CD4-positive, CD25-positive, alpha-beta regulatory T cell (primary cell): ENCODE results near the gene CNTN4. TPM values are rescaled to one million over a fixed set of nuclear protein-coding genes. Genes with fewer than 3 reads are reported as not detected.

Experiments
- ATAC-seq, 2 donors: fragments of 150-1000 bp; cut with Tn5 transposase; one replicate each; pipeline ENCODE4 v1.10.0; 2021; ENCODE audit warnings: low read depth in 2 of 2, moderate number of reproducible peaks in 2 of 2, moderate library complexity in 1 of 2
- DNase-seq, 3 donors: peaks; one replicate each; pipeline versions ENCODE4 v3.0.0 to v3.0.0-alpha.2; 2012 to 2022; ENCODE audit warnings: mixed read lengths in 1 of 3
- H3K27ac ChIP-seq: one replicate; pipeline ENCODE4 v1.7.0; 2013; ENCODE audit warnings: mild to moderate bottlenecking, low read length; ENCODE audit not compliant: insufficient read depth, poor library complexity, severe bottlenecking
- H3K27me3 ChIP-seq: one replicate; pipeline ENCODE4 v1.7.0; 2013; ENCODE audit warnings: low read length; ENCODE audit not compliant: control insufficient read depth, insufficient read depth
- H3K36me3 ChIP-seq: one replicate; pipeline ENCODE4 v1.7.0; 2013; ENCODE audit warnings: mild to moderate bottlenecking, low read length, moderate library complexity; ENCODE audit not compliant: control insufficient read depth, insufficient read depth
- H3K4me1 ChIP-seq: 2 replicates; pipeline ENCODE4 v1.7.0; 2013; ENCODE audit warnings: mild to moderate bottlenecking, low read length; ENCODE audit not compliant: insufficient read depth, control insufficient read depth, poor library complexity, severe bottlenecking
- H3K4me3 ChIP-seq: one replicate; pipeline ENCODE4 v1.7.0; 2013; ENCODE audit warnings: low read depth, mild to moderate bottlenecking, low read length, moderate library complexity
- H3K9me3 ChIP-seq, 2 experiments: 1 replicate in 1 of 2; 2 replicates in 1 of 2; pipeline ENCODE4 v1.7.0; 2013; ENCODE audit warnings: low read length in 2 of 2, mild to moderate bottlenecking in 1 of 2, moderate library complexity in 1 of 2; ENCODE audit not compliant: control insufficient read depth in 2 of 2
- H3K27ac Mint-ChIP-seq, 3 donors: one replicate each; pipeline ENCODE4 v1.8.0; 2020 to 2022; ENCODE audit warnings: mild to moderate bottlenecking in 3 of 3, mixed read lengths in 3 of 3, moderate library complexity in 2 of 3
- H3K27me3 Mint-ChIP-seq: one replicate; pipeline ENCODE4 v1.8.0; 2022; ENCODE audit warnings: mild to moderate bottlenecking, mixed read lengths
- H3K36me3 Mint-ChIP-seq: one replicate; pipeline ENCODE4 v1.8.0; 2020; ENCODE audit warnings: mixed read lengths
- H3K4me1 Mint-ChIP-seq, 4 donors: one replicate each; pipeline ENCODE4 v1.8.0; 2020 to 2022; ENCODE audit warnings: mixed read lengths in 4 of 4, mild to moderate bottlenecking in 1 of 4
- H3K4me3 Mint-ChIP-seq, 4 donors: one replicate each; pipeline ENCODE4 v1.8.0; 2020 to 2022; ENCODE audit warnings: mild to moderate bottlenecking in 4 of 4, mixed read lengths in 4 of 4, moderate library complexity in 3 of 4
- H3K9me3 Mint-ChIP-seq, 7 donors: one replicate each; pipeline ENCODE4 v1.8.0; 2020 to 2022; ENCODE audit warnings: mixed read lengths in 7 of 7, mild to moderate bottlenecking in 3 of 7, moderate library complexity in 2 of 7
- polyA plus RNA-seq, 4 donors: library from polyadenylated mRNA; unstranded; fragments of 300-500 nt; fragmentation: Illumina TruSeq; gene quantifications; one replicate each; pipeline ENCODE4 v1.2.3, GENCODE V29; 2021
- total RNA-seq: library from RNA; stranded (reverse); gene quantifications from one replicate; pipeline ENCODE4 v1.2.3, GENCODE V29; 2022

Gene CNTN4
- total and polyA plus RNA-seq, 5 donors from 2014 or later = not detected

- no peak for ATAC-seq
- peaks cover 9% of the 10 kb centered on the region for H3K27me3 Mint-ChIP-seq
- H3K9me3 ChIP-seq = no peaks in the 10 kb centered on the region
- H3K36me3 ChIP-seq = no peaks in the 10 kb centered on the region
- H3K4me1 ChIP-seq = no peaks in the 10 kb centered on the region
- H3K9me3 Mint-ChIP-seq = peaks cover 0 to 1% (median 0%) of the 10 kb centered on the region in 7 donors
- H3K27ac Mint-ChIP-seq = no peak overlapping the region
- H3K36me3 Mint-ChIP-seq = no peaks in the 10 kb centered on the region
- no peak overlapping the region for H3K4me3 Mint-ChIP-seq
- H3K4me3 ChIP-seq = no peak overlapping the region
- peak in 1 of 3 donors; percentile 2 for DNase-seq
- no peaks in the 10 kb centered on the region for H3K27me3 ChIP-seq
- H3K27ac ChIP-seq = no peak overlapping the region
- no peaks in the 10 kb centered on the region for H3K4me1 Mint-ChIP-seq
Observed at GRCh38 chr3:3015185-3016089, 916.8 kb downstream of the CNTN4 start.

GRCh38 chr3:3016226-3016625 lies 917.6 kb downstream of the CNTN4 start:
- no peaks in the 10 kb centered on the region for H3K4me1 ChIP-seq
- no peak overlapping the region for H3K27ac ChIP-seq
- no peaks in the 10 kb centered on the region for H3K36me3 ChIP-seq
- no peak overlapping the region for H3K4me3 Mint-ChIP-seq
- peaks cover 0 to 1% (median 0%) of the 10 kb centered on the region in 7 donors for H3K9me3 Mint-ChIP-seq
- H3K4me3 ChIP-seq = no peak overlapping the region
- H3K27ac Mint-ChIP-seq = no peak overlapping the region
- no peaks in the 10 kb centered on the region for H3K4me1 Mint-ChIP-seq
- peaks cover 16% of the 10 kb centered on the region for H3K27me3 Mint-ChIP-seq
- no peaks in the 10 kb centered on the region for H3K9me3 ChIP-seq
- DNase-seq = no peak
- H3K36me3 Mint-ChIP-seq = no peaks in the 10 kb centered on the region
- H3K27me3 ChIP-seq = no peaks in the 10 kb centered on the region
- no peak for ATAC-seq

GRCh38 chr3:3020209-3020608 lies 921.5 kb downstream of the CNTN4 start:
- ATAC-seq (no peak), DNase-seq (no peak)
- H3K36me3 Mint-ChIP-seq = no peaks in the 10 kb centered on the region
- H3K4me3 Mint-ChIP-seq = no peak overlapping the region
- no peak overlapping the region for H3K4me3 ChIP-seq
- no peaks in the 10 kb centered on the region for H3K27me3 ChIP-seq
- no peaks in the 10 kb centered on the region for H3K4me1 Mint-ChIP-seq
- no peaks in the 10 kb centered on the region for H3K9me3 Mint-ChIP-seq
- no peaks in the 10 kb centered on the region for H3K4me1 ChIP-seq
- H3K27me3 Mint-ChIP-seq = peaks cover 12% of the 10 kb centered on the region
- no peaks in the 10 kb centered on the region for H3K36me3 ChIP-seq
- no peak overlapping the region for H3K27ac ChIP-seq
- no peaks in the 10 kb centered on the region for H3K9me3 ChIP-seq
- H3K27ac Mint-ChIP-seq = no peak overlapping the region

DNA sequence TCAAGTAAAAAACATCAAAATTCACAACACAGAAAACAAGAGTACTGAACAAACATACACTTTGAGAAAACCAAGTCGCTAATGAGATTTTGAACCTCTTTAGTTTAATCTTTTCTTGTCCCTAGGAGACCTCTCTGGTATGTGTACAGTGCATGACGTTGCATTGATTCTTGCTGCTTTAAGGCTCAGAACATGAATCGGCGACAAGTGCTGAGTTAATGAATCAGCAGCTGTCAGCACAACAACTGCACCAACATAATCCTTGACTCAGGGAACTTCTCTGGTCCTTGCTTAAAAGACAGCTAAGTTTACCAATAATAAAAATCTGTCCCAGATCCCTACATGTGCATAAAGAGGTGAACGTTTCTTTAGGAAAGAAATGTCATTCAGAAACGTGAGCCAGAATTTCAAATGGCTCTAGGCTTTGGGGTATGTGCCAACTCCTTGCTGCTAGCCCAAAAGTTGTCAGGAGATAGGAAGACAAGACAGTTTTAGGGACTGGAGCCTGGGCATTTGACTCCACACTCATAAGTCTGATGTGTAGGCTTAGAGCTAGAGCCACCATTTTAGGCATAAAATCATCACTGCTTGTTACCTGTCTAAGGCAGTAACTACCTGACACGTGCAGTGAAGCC lies 924.6 kb downstream of the CNTN4 start:
- H3K27ac Mint-ChIP-seq = no peak overlapping the region
- H3K9me3 Mint-ChIP-seq = no peaks in the 10 kb centered on the region
- Histone ChIP-seq H3K36me3 (no peaks in the 10 kb centered on the region), H3K27me3 (peaks cover 2% of the 10 kb centered on the region), H3K4me1 (no peaks in the 10 kb centered on the region), H3K4me3 (no peak overlapping the region), H3K27ac (no peak overlapping the region), H3K9me3 (no peaks in the 10 kb centered on the region)
- H3K27me3 Mint-ChIP-seq = peaks cover 12% of the 10 kb centered on the region
- H3K4me3 Mint-ChIP-seq = no peak overlapping the region
- DNase-seq (no peak), ATAC-seq (no peak)
- H3K36me3 Mint-ChIP-seq = no peaks in the 10 kb centered on the region
- H3K4me1 Mint-ChIP-seq = peaks cover 0 to 6% (median 3%) of the 10 kb centered on the region in 4 donors

DNA sequence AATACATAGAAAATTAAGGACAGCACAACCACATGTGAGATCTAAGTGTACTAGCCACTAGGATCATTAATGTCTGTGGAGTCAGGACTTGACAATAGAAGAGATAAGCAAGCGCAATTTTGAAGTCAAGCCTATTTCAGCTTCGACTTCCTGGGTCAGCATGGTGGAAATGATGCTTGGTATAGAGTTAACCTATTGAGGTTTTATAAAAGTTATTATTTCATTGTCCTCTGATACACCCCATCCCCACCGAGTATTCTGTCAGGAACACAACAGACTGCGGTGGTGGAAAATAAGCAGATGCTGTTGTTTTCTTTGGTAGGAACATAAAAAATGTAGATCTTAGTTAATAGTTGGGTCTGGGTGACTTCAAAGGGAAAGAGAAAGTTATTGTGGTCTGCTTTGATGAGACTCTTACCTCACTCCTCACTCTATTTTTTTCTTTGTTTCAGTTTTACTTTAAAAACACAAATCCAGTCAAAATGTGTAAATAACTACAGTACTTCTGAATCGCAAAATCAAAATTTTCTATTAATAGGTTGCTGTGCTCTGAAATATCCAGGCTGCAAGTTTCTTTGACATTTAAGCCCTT lies 929.4 kb downstream of the CNTN4 start:
- peaks cover 2% of the 10 kb centered on the region for H3K27me3 ChIP-seq
- H3K36me3 ChIP-seq = no peaks in the 10 kb centered on the region
- no peaks in the 10 kb centered on the region for H3K9me3 ChIP-seq
- no peaks in the 10 kb centered on the region for H3K4me1 ChIP-seq
- Mint-ChIP-seq H3K9me3 (no peaks in the 10 kb centered on the region), H3K27me3 (peaks cover 5% of the 10 kb centered on the region), H3K4me1 (peaks cover 0 to 15% (median 7%) of the 10 kb centered on the region in 4 donors), H3K27ac (peak overlapping the region in 1 of 3 donors; percentile 0), H3K36me3 (no peaks in the 10 kb centered on the region), H3K4me3 (peak overlapping the region in 1 of 4 donors; percentile 74)
- H3K4me3 ChIP-seq = peak overlapping the region; percentile 29
- DNase-seq = peak in 2 of 3 donors; percentile 35 to 54
- ATAC-seq = peak; percentile 37 to 42
- H3K27ac ChIP-seq = no peak overlapping the region

DNA sequence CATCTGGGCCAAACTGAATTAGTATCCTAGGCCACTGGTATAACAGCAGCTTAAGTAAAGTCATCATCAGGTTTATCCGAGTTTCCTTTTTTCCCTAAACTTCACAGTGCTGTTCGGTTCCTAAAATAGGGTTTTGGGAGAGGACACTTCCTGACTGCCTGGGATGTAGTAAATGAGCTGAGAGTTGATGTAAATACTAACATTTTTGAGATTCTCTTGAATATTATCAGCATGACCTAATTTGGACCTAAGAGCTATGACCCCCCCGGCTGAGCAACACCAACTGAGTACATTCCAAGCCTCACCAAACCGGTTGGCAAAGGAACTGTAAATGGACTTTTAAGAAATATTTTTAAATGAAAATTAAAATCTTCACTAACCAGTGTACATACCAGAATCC lies 932.7 kb downstream of the CNTN4 start:
- no peak overlapping the region for H3K27ac ChIP-seq
- Mint-ChIP-seq H3K36me3 (no peaks in the 10 kb centered on the region), H3K4me3 (no peak overlapping the region), H3K9me3 (peaks cover 0 to 2% (median 0%) of the 10 kb centered on the region in 7 donors), H3K27me3 (peaks cover 15% of the 10 kb centered on the region), H3K4me1 (peaks cover 0 to 15% (median 7%) of the 10 kb centered on the region in 4 donors), H3K27ac (no peak overlapping the region)
- no peak overlapping the region for H3K4me3 ChIP-seq
- H3K9me3 ChIP-seq = no peaks in the 10 kb centered on the region
- DNase-seq (no peak), ATAC-seq (no peak)
- H3K27me3 ChIP-seq = no peaks in the 10 kb centered on the region
- no peaks in the 10 kb centered on the region for H3K36me3 ChIP-seq
- H3K4me1 ChIP-seq = no peaks in the 10 kb centered on the region

GRCh38 chr3:3037156-3037555 lies 938.5 kb downstream of the CNTN4 start:
- Mint-ChIP-seq H3K4me1 (no peaks in the 10 kb centered on the region), H3K4me3 (no peak overlapping the region), H3K36me3 (no peaks in the 10 kb centered on the region), H3K27me3 (peaks cover 15% of the 10 kb centered on the region), H3K9me3 (peaks cover 0 to 2% (median 0%) of the 10 kb centered on the region in 7 donors), H3K27ac (no peak overlapping the region)
- ATAC-seq (no peak), DNase-seq (no peak)
- H3K4me1 ChIP-seq = no peaks in the 10 kb centered on the region
- no peak overlapping the region for H3K4me3 ChIP-seq
- H3K27me3 ChIP-seq = no peaks in the 10 kb centered on the region
- H3K9me3 ChIP-seq = no peaks in the 10 kb centered on the region
- no peaks in the 10 kb centered on the region for H3K36me3 ChIP-seq
- no peak overlapping the region for H3K27ac ChIP-seq
